Femur (tissue), 1 donor: ENCODE measurements around the gene CFAP57.

Experiments used
- DNase-seq: peaks from one replicate; pipeline ENCODE4 v3.0.0-alpha.2; 2017

CFAP57 gene

GRCh38 chr1:43302721-43303470 lies 130.8 kb downstream of the CFAP57 start:
- DNase-seq = no peak

- DNase-seq = no peak
These were observed 131.6 kb downstream of the CFAP57 start for GRCh38 chr1:43303471-43304313.
